Adipocyte (in vitro differentiated cells): ENCODE results near the gene CNPY1.

ENCODE experiments used
- DNase-seq: peaks from one replicate; pipeline ENCODE4 v3.0.0-alpha.2; 2015; ENCODE audit warnings: low read depth
- H3K27me3 ChIP-seq: replicated peaks from 2 replicates; pipeline ENCODE4 v1.7.0; 2013; ENCODE audit warnings: mild to moderate bottlenecking, low read length, moderate library complexity; ENCODE audit not compliant: control insufficient read depth, insufficient read depth
- H3K36me3 ChIP-seq: 2 replicates; pipeline ENCODE4 v1.7.0; 2013; ENCODE audit warnings: low read length, mild to moderate bottlenecking, moderate library complexity; ENCODE audit not compliant: control insufficient read depth, insufficient read depth, severe bottlenecking
- H3K4me1 ChIP-seq: 2 replicates; pipeline ENCODE4 v1.7.0; 2013; ENCODE audit warnings: mild to moderate bottlenecking, low read length, moderate library complexity; ENCODE audit not compliant: control insufficient read depth, insufficient read depth
- H3K4me3 ChIP-seq: 2 replicates; pipeline ENCODE4 v1.7.0; 2013; ENCODE audit warnings: mild to moderate bottlenecking, low read length, moderate library complexity
- H3K9ac ChIP-seq: 2 replicates; pipeline ENCODE4 v1.7.0; 2013; ENCODE audit warnings: mild to moderate bottlenecking, low read length, moderate library complexity
- H3K9me3 ChIP-seq: 2 replicates; pipeline ENCODE4 v1.7.0; 2013; ENCODE audit warnings: mild to moderate bottlenecking, low read length, moderate library complexity; ENCODE audit not compliant: control insufficient read depth

CNPY1 gene

DNA sequence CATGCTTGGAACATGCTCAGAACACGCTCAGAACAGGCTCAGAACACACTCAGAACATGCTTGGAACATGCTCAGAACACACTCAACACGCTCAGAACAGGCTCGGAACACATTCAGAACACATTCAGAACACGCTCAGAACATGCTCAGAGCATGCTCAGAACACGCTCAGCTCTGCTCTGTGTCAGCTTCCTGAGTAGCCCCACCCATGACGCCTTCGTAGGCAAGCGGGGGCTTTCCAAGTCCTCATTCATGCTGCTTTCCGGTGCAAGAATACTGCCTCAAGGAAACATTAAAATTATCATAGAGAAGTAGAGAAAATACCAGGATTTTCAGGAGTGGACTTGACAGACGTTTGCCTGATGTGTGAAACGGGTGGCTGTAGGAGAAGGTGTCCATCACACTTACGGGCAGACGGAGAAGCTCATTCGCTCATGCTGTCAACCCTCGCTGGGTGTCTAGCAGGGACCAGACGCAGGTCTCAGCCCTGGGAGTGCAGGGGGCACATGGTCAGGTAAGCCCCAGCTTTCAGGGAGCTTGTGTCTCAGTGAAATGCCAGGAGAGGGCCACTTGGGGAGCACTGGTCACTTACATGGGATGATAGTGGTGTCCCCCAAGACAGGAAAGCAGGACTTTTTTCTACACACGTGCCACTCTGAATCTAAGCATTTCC is 63.7 kb downstream of the CNPY1 start:
- H3K36me3 ChIP-seq: no peaks in the 10 kb centered on the region
- H3K4me1 ChIP-seq: no peaks in the 10 kb centered on the region
- no peak overlapping the region for H3K4me3 ChIP-seq
- no peak for DNase-seq
- H3K27me3 ChIP-seq: peaks cover 37% of the 10 kb centered on the region
- H3K9me3 ChIP-seq: no peaks in the 10 kb centered on the region
- no peak overlapping the region for H3K9ac ChIP-seq

- DNase-seq: no peak
- H3K9me3 ChIP-seq: peaks cover under 1% of the 10 kb centered on the region
- H3K9ac ChIP-seq: no peak overlapping the region
Measured at GRCh38 chr7:155481764-155482163, 64.6 kb downstream of the CNPY1 start.

GRCh38 chr7:155477476-155477875 is 68.9 kb downstream of the CNPY1 start:
- Histone ChIP-seq H3K9me3 (peaks cover 13% of the 10 kb centered on the region), H3K9ac (no peak overlapping the region), H3K27me3 (peaks cover 56% of the 10 kb centered on the region), H3K36me3 (no peaks in the 10 kb centered on the region), H3K4me1 (no peaks in the 10 kb centered on the region), H3K4me3 (no peak overlapping the region)
- no peak for DNase-seq

More at GRCh38 chr7:155481764-155482163, 64.6 kb downstream of the CNPY1 start:
- Histone ChIP-seq H3K4me1 (no peaks in the 10 kb centered on the region), H3K27me3 (peaks cover 42% of the 10 kb centered on the region), H3K4me3 (no peak overlapping the region), H3K36me3 (no peaks in the 10 kb centered on the region)

DNA sequence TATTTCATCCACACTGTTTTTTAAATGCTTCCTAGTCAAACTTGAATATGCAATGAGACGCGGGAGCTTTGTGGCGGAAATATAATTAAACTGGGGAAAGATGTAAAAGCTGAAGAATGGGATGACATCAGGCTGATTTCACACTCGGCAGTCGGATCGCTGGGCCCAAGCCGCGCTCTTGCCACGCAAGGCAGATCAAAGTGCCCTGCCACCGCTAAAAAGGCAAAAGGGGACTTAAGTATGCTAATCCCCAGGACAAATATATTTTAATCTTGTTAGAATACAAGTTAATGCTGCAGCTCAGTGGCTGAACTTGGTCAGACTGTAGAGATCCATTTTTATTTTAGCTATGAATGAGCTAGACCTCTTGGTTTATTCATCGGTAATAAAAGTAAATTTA is 74.6 kb downstream of the CNPY1 start:
- no peak overlapping the region for H3K4me3 ChIP-seq
- peaks cover 88% of the 10 kb centered on the region for H3K27me3 ChIP-seq
- DNase-seq: no peak
- H3K4me1 ChIP-seq: peaks cover 5% of the 10 kb centered on the region
- no peak overlapping the region for H3K9ac ChIP-seq
- H3K36me3 ChIP-seq: no peaks in the 10 kb centered on the region
- peaks cover 12% of the 10 kb centered on the region for H3K9me3 ChIP-seq

GRCh38 chr7:155470686-155471638 is 75.4 kb downstream of the CNPY1 start:
- DNase-seq: no peak
- H3K4me3 ChIP-seq: no peak overlapping the region
- H3K27me3 ChIP-seq: peaks cover 88% of the 10 kb centered on the region

DNA sequence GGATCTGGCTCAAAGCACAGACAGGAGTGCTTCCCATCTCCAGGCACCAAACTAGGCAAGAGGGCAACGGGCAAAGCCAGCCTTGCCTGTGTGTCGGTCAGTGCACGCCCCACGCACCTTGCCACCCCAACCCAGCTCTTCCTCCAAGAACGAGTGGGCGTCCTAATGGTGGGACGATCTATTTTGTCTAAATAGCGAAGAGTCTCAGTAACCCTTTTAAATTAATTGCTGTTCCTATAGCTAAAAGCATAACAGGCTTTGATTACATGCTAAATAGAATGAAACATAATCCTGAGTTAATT is 76.2 kb downstream of the CNPY1 start:
- Histone ChIP-seq H3K4me1 (peaks cover 5% of the 10 kb centered on the region), H3K36me3 (no peaks in the 10 kb centered on the region), H3K27me3 (peaks cover 88% of the 10 kb centered on the region), H3K9ac (no peak overlapping the region), H3K4me3 (no peak overlapping the region), H3K9me3 (no peaks in the 10 kb centered on the region)
- no peak for DNase-seq

More at GRCh38 chr7:155470686-155471638, 75.4 kb downstream of the CNPY1 start:
- Histone ChIP-seq H3K9ac (no peak overlapping the region), H3K4me1 (peaks cover 5% of the 10 kb centered on the region), H3K9me3 (peaks cover 6% of the 10 kb centered on the region), H3K36me3 (no peaks in the 10 kb centered on the region)

- Histone ChIP-seq H3K9me3 (no peaks in the 10 kb centered on the region), H3K4me1 (peaks cover 5% of the 10 kb centered on the region), H3K36me3 (no peaks in the 10 kb centered on the region), H3K4me3 (no peak overlapping the region), H3K27me3 (peaks cover 88% of the 10 kb centered on the region), H3K9ac (no peak overlapping the region)
- DNase-seq: no peak
Measured at GRCh38 chr7:155469311-155470185, 76.8 kb downstream of the CNPY1 start.

- Histone ChIP-seq H3K9me3 (no peaks in the 10 kb centered on the region), H3K27me3 (peaks cover 89% of the 10 kb centered on the region), H3K4me3 (peak overlapping the region; percentile 33), H3K9ac (no peak overlapping the region), H3K4me1 (peaks cover 5% of the 10 kb centered on the region), H3K36me3 (no peaks in the 10 kb centered on the region)
- no peak for DNase-seq
Measured at GRCh38 chr7:155468785-155469148, 77.6 kb downstream of the CNPY1 start.

- peaks cover 87% of the 10 kb centered on the region for H3K27me3 ChIP-seq
- no peak overlapping the region for H3K9ac ChIP-seq
- DNase-seq: no peak
- no peaks in the 10 kb centered on the region for H3K36me3 ChIP-seq
- peaks cover 5% of the 10 kb centered on the region for H3K4me1 ChIP-seq
- peak overlapping the region; percentile 33 for H3K4me3 ChIP-seq
- no peaks in the 10 kb centered on the region for H3K9me3 ChIP-seq
Measured at GRCh38 chr7:155467846-155468784, 78.2 kb downstream of the CNPY1 start.
